GM23248 (cell line): ENCODE results near the gene RPL31. TPM values are rescaled to one million over a fixed set of nuclear protein-coding genes. Genes with fewer than 3 reads are reported as not detected.

Source experiments
- DNase-seq: peaks from one replicate; pipeline ENCODE4 v3.0.0-alpha.2; 2015
- H2AFZ ChIP-seq: fragments of 200-600 bp; sonication (generic); 2 replicates; pipeline ENCODE4 v1.6.1; 2016; ENCODE audit warnings: antibody characterized with exemption
- H3F3A ChIP-seq: fragments of 200-600 bp; sonication (generic); 2 replicates; pipeline ENCODE4 v1.6.1; 2016; ENCODE audit warnings: mild to moderate bottlenecking, antibody characterized with exemption, mixed run types; ENCODE audit not compliant: insufficient read depth
- H3K27ac ChIP-seq: fragments of 200-600 bp; sonication (generic); 2 replicates; pipeline ENCODE4 v1.5.1; 2016; ENCODE audit warnings: mild to moderate bottlenecking
- H3K27me3 ChIP-seq: fragments of 200-600 bp; sonication (generic); replicated peaks from 2 replicates; pipeline ENCODE4 v1.6.1; 2016; ENCODE audit warnings: mild to moderate bottlenecking; ENCODE audit not compliant: insufficient read depth
- H3K36me3 ChIP-seq: fragments of 200-600 bp; sonication (generic); 2 replicates; pipeline ENCODE4 v1.6.1; 2016; ENCODE audit warnings: low read depth, mild to moderate bottlenecking
- H3K4me1 ChIP-seq: fragments of 200-600 bp; sonication (generic); 2 replicates; pipeline ENCODE4 v1.6.1; 2016; ENCODE audit warnings: mild to moderate bottlenecking; ENCODE audit not compliant: insufficient read depth
- H3K4me2 ChIP-seq: fragments of 200-600 bp; sonication (generic); one replicate; pipeline ENCODE4 v1.6.1; 2016; ENCODE audit warnings: mild to moderate bottlenecking; ENCODE audit not compliant: unreplicated experiment
- H3K4me3 ChIP-seq: fragments of 200-600 bp; sonication (generic); 2 replicates; pipeline ENCODE4 v1.5.1; 2016; ENCODE audit warnings: mild to moderate bottlenecking
- H3K79me2 ChIP-seq: fragments of 200-600 bp; sonication (generic); 2 replicates; pipeline ENCODE4 v1.6.1; 2016; ENCODE audit warnings: mild to moderate bottlenecking; ENCODE audit not compliant: insufficient read depth
- H3K9ac ChIP-seq: fragments of 200-600 bp; sonication (generic); 2 replicates; pipeline ENCODE4 v1.6.1; 2016; ENCODE audit warnings: mild to moderate bottlenecking
- H3K9me2 ChIP-seq: fragments of 200-600 bp; sonication (generic); 2 replicates; pipeline ENCODE4 v1.6.1; 2016; ENCODE audit warnings: mixed run types, mild to moderate bottlenecking, moderate library complexity; ENCODE audit not compliant: insufficient read depth
- H3K9me3 ChIP-seq: fragments of 200-600 bp; sonication (generic); one replicate; pipeline ENCODE4 v1.6.1; 2017; ENCODE audit warnings: low read depth
- H4K20me1 ChIP-seq: fragments of 200-600 bp; sonication (generic); 2 replicates; pipeline ENCODE4 v1.6.0; 2016; ENCODE audit not compliant: insufficient read depth
- EZH2 ChIP-seq: fragments of 200-600 bp; sonication (generic); IDR thresholded peaks from 2 replicates; pipeline ENCODE4 v1.6.1; 2018; ENCODE audit warnings: antibody characterized with exemption, mild to moderate bottlenecking; ENCODE audit not compliant: insufficient read depth, poor library complexity, severe bottlenecking
- EZH2phosphoT487 ChIP-seq: fragments of 200-600 bp; sonication (generic); IDR thresholded peaks from 2 replicates; pipeline ENCODE4 v1.6.1; 2018; ENCODE audit warnings: antibody characterized with exemption, moderate library complexity, mild to moderate bottlenecking, low read depth; ENCODE audit not compliant: insufficient read depth
- WGBS, 2 experiments: methylation state at CpG; one replicate each; pipeline ENCODE4 v1.1.6; 2015 to 2017; ENCODE audit warnings: low lambda C conversion rate in 2 of 2, low coverage in 1 of 2; ENCODE audit errors: missing lambda C conversion rate in 2 of 2; 5-methylcytosine and 5-hydroxymethylcytosine counted together
- in situ Hi-C: fragments of 300-500 bp; cut with MboI; formaldehyde crosslinking; loops from 2 replicates; pipeline ENCODE4 v1.15.0; 2020
- polyA plus RNA-seq: library from polyadenylated mRNA; unstranded; fragments of >200 nt; fragmentation: Nextera tagmentation; extraction: Ambion mirVana; gene quantifications from 2 replicates; pipeline ENCODE4 v1.2.1, GENCODE V29; 2016
- total RNA-seq: library from RNA; depleted of rRNA; stranded (reverse); fragments of >200 nt; shearing (Covaris generic); gene quantifications from 2 replicates; pipeline ENCODE4 v1.2.3, GENCODE V29; 2014

The RPL31 gene
- total and polyA plus RNA-seq, 2 experiments from 2014 or later: 659 to 1,157 TPM

DNA sequence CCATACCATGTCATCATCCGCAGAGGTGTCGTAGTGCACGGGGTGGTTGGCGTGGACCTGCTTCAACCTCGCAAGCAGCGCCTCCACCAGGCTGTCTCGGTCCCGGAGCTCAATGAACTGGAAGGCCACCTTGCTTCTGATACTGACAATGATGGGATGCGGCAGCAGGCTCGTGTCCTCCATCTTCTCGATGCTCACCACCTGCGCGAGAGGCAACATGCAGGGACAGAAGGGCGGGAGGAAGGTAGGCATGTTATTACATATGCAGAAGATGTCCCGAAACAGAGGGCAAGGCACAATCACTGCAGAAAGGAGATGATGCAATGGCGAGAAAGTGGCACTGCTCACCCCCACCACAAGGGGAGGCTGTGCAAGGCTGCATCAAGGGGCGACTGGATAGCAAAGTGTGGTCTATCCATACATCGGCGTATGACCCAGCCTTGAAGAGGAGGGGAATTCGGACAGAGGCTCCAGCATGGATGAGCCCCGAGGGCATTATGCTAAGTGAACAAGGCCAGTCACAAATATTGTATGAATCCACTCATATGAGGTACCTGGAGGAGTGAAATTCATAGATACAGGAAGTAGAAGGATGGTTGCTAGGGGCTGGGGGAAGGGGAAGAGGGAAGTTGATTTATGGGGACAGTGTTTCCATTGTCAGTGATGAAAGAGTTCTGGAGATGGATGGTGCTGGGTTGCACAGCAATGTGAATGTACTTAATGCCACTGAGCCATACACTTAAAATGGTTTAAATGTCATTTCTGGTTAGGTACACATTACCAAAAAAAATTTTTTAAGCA is 36.6 kb downstream of the RPL31 start:
- no peaks in the 10 kb centered on the region for H4K20me1 ChIP-seq
- no peak overlapping the region for H3K4me3 ChIP-seq
- H3K79me2 ChIP-seq: no peaks in the 10 kb centered on the region
- no peak overlapping the region for H3K9ac ChIP-seq
- no peak overlapping the region for H2AFZ ChIP-seq
- H3F3A ChIP-seq: no peaks in the 10 kb centered on the region
- in situ Hi-C loops: loop anchor here (10.0 kb wide), 1 partner anchor 166 kb away; no protein-coding TSS in a partner anchor
- H3K9me3 ChIP-seq: no peaks in the 10 kb centered on the region
- H3K36me3 ChIP-seq: no peaks in the 10 kb centered on the region
- H3K4me1 ChIP-seq: no peaks in the 10 kb centered on the region
- no peak for TF ChIP-seq EZH2phosphoT487
- TF ChIP-seq EZH2: no peak
- WGBS, 2 experiments: 86 to 89% methylated on average over 21 of the region's 21 CpGs
- no peaks in the 10 kb centered on the region for H3K27me3 ChIP-seq
- H3K9me2 ChIP-seq: no peaks in the 10 kb centered on the region
- no peak overlapping the region for H3K27ac ChIP-seq
- DNase-seq: peak; percentile 45
- H3K4me2 ChIP-seq: no peak overlapping the region

DNA sequence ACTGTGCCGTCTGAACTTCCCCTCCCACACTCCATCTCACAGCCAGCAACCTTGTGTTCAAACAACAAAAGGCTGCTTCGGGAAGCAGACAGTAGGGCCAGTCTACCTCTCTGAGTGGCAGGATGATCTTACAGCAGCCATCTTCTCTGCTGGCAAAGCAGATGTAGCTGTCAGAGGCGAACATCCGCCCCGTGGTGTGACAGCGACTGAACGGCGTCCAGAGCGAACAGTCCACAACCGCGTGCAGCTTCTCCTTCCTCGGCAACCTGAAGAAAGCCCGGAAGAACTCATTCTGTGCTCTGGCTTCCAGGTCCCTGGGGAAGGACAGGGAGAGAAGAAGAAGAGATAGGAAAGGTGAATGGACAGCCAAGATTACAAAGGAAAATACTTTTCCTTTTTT is 38.0 kb downstream of the RPL31 start:
- Histone ChIP-seq H4K20me1 (no peaks in the 10 kb centered on the region), H3F3A (no peaks in the 10 kb centered on the region), H3K9ac (no peak overlapping the region), H3K9me3 (no peaks in the 10 kb centered on the region), H3K27ac (no peak overlapping the region), H2AFZ (no peak overlapping the region), H3K4me1 (no peaks in the 10 kb centered on the region), H3K36me3 (no peaks in the 10 kb centered on the region), H3K79me2 (no peaks in the 10 kb centered on the region), H3K4me2 (no peak overlapping the region), H3K4me3 (no peak overlapping the region), H3K9me2 (no peaks in the 10 kb centered on the region), H3K27me3 (no peaks in the 10 kb centered on the region)
- in situ Hi-C loops: no loop called here
- no peak for DNase-seq
- WGBS, 2 experiments: 84 to 85% methylated on average over 13 of the region's 13 CpGs
- TF ChIP-seq EZH2 (no peak), EZH2phosphoT487 (no peak)

DNA sequence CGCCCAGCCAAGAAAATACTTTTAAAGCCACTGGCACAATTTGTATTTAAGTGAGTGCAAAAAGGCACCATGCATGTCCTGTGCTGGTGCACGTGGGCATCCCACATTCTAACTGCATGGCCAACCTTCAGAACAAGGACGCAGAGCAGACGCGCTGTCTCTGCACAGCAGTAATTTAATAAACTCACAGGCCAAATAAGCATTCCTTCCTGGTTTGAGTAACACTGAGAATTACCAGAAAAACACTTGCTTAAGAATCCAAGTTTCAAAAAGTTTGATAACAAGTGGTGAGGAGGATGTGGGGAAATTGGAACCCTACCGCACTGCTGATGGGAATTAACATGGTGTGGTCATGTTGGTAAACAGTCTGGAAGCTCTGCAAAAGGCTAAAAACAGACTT is 38.7 kb downstream of the RPL31 start:
- H3K36me3 ChIP-seq: no peaks in the 10 kb centered on the region
- H4K20me1 ChIP-seq: no peaks in the 10 kb centered on the region
- in situ Hi-C loops: no loop called here
- H3K27me3 ChIP-seq: no peaks in the 10 kb centered on the region
- H3F3A ChIP-seq: no peaks in the 10 kb centered on the region
- DNase-seq: no peak
- H3K79me2 ChIP-seq: no peaks in the 10 kb centered on the region
- TF ChIP-seq EZH2 (no peak), EZH2phosphoT487 (no peak)
- no peak overlapping the region for H3K27ac ChIP-seq
- H3K4me1 ChIP-seq: no peaks in the 10 kb centered on the region
- H3K4me3 ChIP-seq: no peak overlapping the region
- H3K9me2 ChIP-seq: no peaks in the 10 kb centered on the region
- no peak overlapping the region for H2AFZ ChIP-seq
- H3K9ac ChIP-seq: no peak overlapping the region
- H3K4me2 ChIP-seq: no peak overlapping the region
- no peaks in the 10 kb centered on the region for H3K9me3 ChIP-seq
- WGBS, 2 experiments: 89 to 91% methylated on average over 6 of the region's 6 CpGs

DNA sequence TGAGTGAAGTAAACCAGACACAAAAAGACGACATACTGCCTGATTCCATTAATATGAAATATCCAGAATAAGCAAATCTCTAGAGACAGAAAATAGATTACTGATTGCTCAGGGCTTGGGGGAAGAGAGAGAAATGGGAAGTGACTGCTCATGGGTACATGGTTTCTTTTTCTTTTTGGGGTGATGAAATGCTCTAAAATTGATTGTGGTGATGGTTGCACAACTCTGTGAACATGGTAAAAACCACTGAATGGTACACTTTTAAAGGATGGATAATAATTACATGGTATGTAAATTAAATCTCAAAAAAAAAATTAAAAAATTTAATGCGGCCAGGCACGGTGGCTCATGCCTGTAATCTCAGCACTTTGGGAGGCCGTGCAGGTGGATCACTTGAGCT is 39.3 kb downstream of the RPL31 start:
- in situ Hi-C loops: no loop called here
- H3K27me3 ChIP-seq: no peaks in the 10 kb centered on the region
- H3K4me3 ChIP-seq: no peak overlapping the region
- no peaks in the 10 kb centered on the region for H4K20me1 ChIP-seq
- no peaks in the 10 kb centered on the region for H3K4me1 ChIP-seq
- no peak overlapping the region for H2AFZ ChIP-seq
- H3K9me3 ChIP-seq: no peaks in the 10 kb centered on the region
- H3K36me3 ChIP-seq: no peaks in the 10 kb centered on the region
- H3K27ac ChIP-seq: no peak overlapping the region
- no peaks in the 10 kb centered on the region for H3K79me2 ChIP-seq
- peak; percentile 15 for DNase-seq
- H3F3A ChIP-seq: no peaks in the 10 kb centered on the region
- WGBS, 2 experiments: 94 to 97% methylated on average over 4 of the region's 4 CpGs
- TF ChIP-seq EZH2phosphoT487 (no peak), EZH2 (no peak)
- no peak overlapping the region for H3K4me2 ChIP-seq
- no peaks in the 10 kb centered on the region for H3K9me2 ChIP-seq
- no peak overlapping the region for H3K9ac ChIP-seq

DNA sequence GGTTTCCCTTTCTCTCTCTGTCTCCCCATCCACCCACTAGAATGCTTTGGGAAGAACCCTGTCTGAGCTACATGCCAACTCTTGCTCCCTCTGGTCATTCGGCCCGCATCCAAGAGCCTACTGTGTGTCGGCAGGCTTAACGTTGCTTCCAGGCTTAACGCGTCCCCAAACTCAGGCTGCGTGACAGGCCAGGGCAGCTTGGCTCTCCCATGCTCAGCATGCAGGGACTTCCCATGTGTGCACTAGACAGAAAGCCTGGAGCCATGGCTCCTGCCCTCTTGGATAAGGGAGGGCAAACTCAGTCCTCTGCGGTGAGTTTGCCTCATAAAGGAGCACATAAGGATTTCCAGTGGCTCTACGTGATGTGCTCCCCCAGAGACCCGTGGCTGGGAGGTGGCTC is 43.2 kb downstream of the RPL31 start:
- no peak overlapping the region for H3K4me3 ChIP-seq
- H3K9me2 ChIP-seq: no peaks in the 10 kb centered on the region
- H3K79me2 ChIP-seq: no peaks in the 10 kb centered on the region
- H3K4me2 ChIP-seq: no peak overlapping the region
- no peaks in the 10 kb centered on the region for H3K9me3 ChIP-seq
- no peaks in the 10 kb centered on the region for H4K20me1 ChIP-seq
- H3K27me3 ChIP-seq: no peaks in the 10 kb centered on the region
- no peak overlapping the region for H3K9ac ChIP-seq
- H2AFZ ChIP-seq: no peak overlapping the region
- H3K27ac ChIP-seq: no peak overlapping the region
- H3K36me3 ChIP-seq: no peaks in the 10 kb centered on the region
- H3F3A ChIP-seq: no peaks in the 10 kb centered on the region
- TF ChIP-seq EZH2: no peak
- no peaks in the 10 kb centered on the region for H3K4me1 ChIP-seq
- 96 to 97% methylated on average over 10 of the region's 10 CpGs for WGBS, 2 experiments
- no peak for DNase-seq
- in situ Hi-C loops: no loop called here
